Stimulated activated effector memory CD8-positive, alpha-beta T cell treated with anti-CD3 and anti-CD28 coated beads, Interleukin-12 subunit alpha, Interleukin-12 subunit beta, amount 100 ng/mL, for 72 hours (primary cell): ENCODE results near the gene PIK3R5.
"Not testable (repeated sequence)": the region's sequence is repeated elsewhere in the genome, so short reads cannot be mapped to it uniquely, and the experiment has no call there.

Experiments
- ATAC-seq: fragments of 150-1000 bp; cut with Tn5 transposase; 2 replicates; pipeline ENCODE4 v1.10.0; 2021
- DNase-seq, 2 donors: peaks; one replicate each; pipeline ENCODE4 v3.0.0; 2021 to 2022; ENCODE audit warnings: low spot score in 2 of 2
- H3K27ac Mint-ChIP-seq: one replicate; pipeline ENCODE4 v1.8.0; 2022; ENCODE audit warnings: mild to moderate bottlenecking, mixed read lengths
- H3K36me3 Mint-ChIP-seq: one replicate; pipeline ENCODE4 v1.8.0; 2022; ENCODE audit warnings: mild to moderate bottlenecking, mixed read lengths
- H3K4me1 Mint-ChIP-seq: one replicate; pipeline ENCODE4 v1.8.0; 2022; ENCODE audit warnings: mixed read lengths
- H3K4me3 Mint-ChIP-seq: one replicate; pipeline ENCODE4 v1.8.0; 2022; ENCODE audit warnings: mild to moderate bottlenecking, mixed read lengths
- H3K9me3 Mint-ChIP-seq: one replicate; pipeline ENCODE4 v1.8.0; 2022; ENCODE audit warnings: mixed read lengths

PIK3R5 gene

GRCh38 chr17:8995711-8996110, 30.2 kb upstream of the PIK3R5 start:
- ATAC-seq = no peak
- Mint-ChIP-seq H3K27ac (peak overlapping the region; percentile 7), H3K4me3 (no peak overlapping the region), H3K4me1 (peaks cover 20% of the 10 kb centered on the region), H3K36me3 (no peaks in the 10 kb centered on the region), H3K9me3 (no peaks in the 10 kb centered on the region)
- DNase-seq = no peak

- no peaks in the 10 kb centered on the region for H3K9me3 Mint-ChIP-seq
- H3K4me1 Mint-ChIP-seq = peaks cover 20% of the 10 kb centered on the region
- ATAC-seq = peak; percentile 81
- H3K27ac Mint-ChIP-seq = no peak overlapping the region
- H3K36me3 Mint-ChIP-seq = no peaks in the 10 kb centered on the region
- DNase-seq = peak; percentile 68 to 88
- H3K4me3 Mint-ChIP-seq = no peak overlapping the region
These were observed 28.8 kb upstream of the PIK3R5 start for GRCh38 chr17:8994319-8994718.

GRCh38 chr17:8991514-8992285, 26.2 kb upstream of the PIK3R5 start:
- H3K9me3 Mint-ChIP-seq = no peaks in the 10 kb centered on the region
- peaks cover 20% of the 10 kb centered on the region for H3K4me1 Mint-ChIP-seq
- no peaks in the 10 kb centered on the region for H3K36me3 Mint-ChIP-seq
- DNase-seq (peak; percentile 63 to 79), ATAC-seq (peak; percentile 76)
- no peak overlapping the region for H3K4me3 Mint-ChIP-seq
- no peak overlapping the region for H3K27ac Mint-ChIP-seq

- H3K27ac Mint-ChIP-seq, DNase-seq, H3K36me3 Mint-ChIP-seq, H3K4me3 Mint-ChIP-seq, ATAC-seq, H3K9me3 Mint-ChIP-seq: not testable (repeated sequence)
- H3K4me1 Mint-ChIP-seq = peaks cover 32% of the 10 kb centered on the region
These were observed 22.9 kb upstream of the PIK3R5 start for GRCh38 chr17:8988263-8988935.

- Mint-ChIP-seq H3K9me3 (no peaks in the 10 kb centered on the region), H3K4me3 (no peak overlapping the region), H3K4me1 (peaks cover 20% of the 10 kb centered on the region), H3K36me3 (no peaks in the 10 kb centered on the region), H3K27ac (no peak overlapping the region)
- ATAC-seq (no peak), DNase-seq (no peak)
These were observed 20.8 kb upstream of the PIK3R5 start for GRCh38 chr17:8986295-8986694.

- Mint-ChIP-seq H3K9me3 (no peaks in the 10 kb centered on the region), H3K4me3 (no peak overlapping the region), H3K27ac (no peak overlapping the region), H3K36me3 (no peaks in the 10 kb centered on the region), H3K4me1 (peaks cover 20% of the 10 kb centered on the region)
- no peak for DNase-seq
- peak; percentile 66 for ATAC-seq
These were observed 19.7 kb upstream of the PIK3R5 start for GRCh38 chr17:8985054-8985701.

GRCh38 chr17:8984225-8984624, 18.7 kb upstream of the PIK3R5 start:
- peaks cover 25% of the 10 kb centered on the region for H3K4me1 Mint-ChIP-seq
- DNase-seq, H3K27ac Mint-ChIP-seq, H3K36me3 Mint-ChIP-seq, ATAC-seq, H3K4me3 Mint-ChIP-seq, H3K9me3 Mint-ChIP-seq: not testable (repeated sequence)

- Mint-ChIP-seq H3K9me3 (no peaks in the 10 kb centered on the region), H3K4me3 (no peak overlapping the region), H3K36me3 (no peaks in the 10 kb centered on the region), H3K4me1 (peaks cover 25% of the 10 kb centered on the region), H3K27ac (no peak overlapping the region)
- DNase-seq (no peak), ATAC-seq (no peak)
These were observed 15.9 kb upstream of the PIK3R5 start for GRCh38 chr17:8981443-8981842.

- Mint-ChIP-seq H3K27ac (no peak overlapping the region), H3K9me3 (no peaks in the 10 kb centered on the region), H3K4me1 (peaks cover 12% of the 10 kb centered on the region), H3K4me3 (no peak overlapping the region), H3K36me3 (no peaks in the 10 kb centered on the region)
- ATAC-seq (no peak), DNase-seq (no peak)
These were observed 14.2 kb upstream of the PIK3R5 start for GRCh38 chr17:8979715-8980114.

- ATAC-seq = no peak
- no peak for DNase-seq
- Mint-ChIP-seq H3K4me3 (no peak overlapping the region), H3K36me3 (no peaks in the 10 kb centered on the region), H3K9me3 (no peaks in the 10 kb centered on the region), H3K27ac (no peak overlapping the region), H3K4me1 (peaks cover 6% of the 10 kb centered on the region)
These were observed 11.1 kb upstream of the PIK3R5 start for GRCh38 chr17:8976638-8977037.

GRCh38 chr17:8975091-8975725, 9.7 kb upstream of the PIK3R5 start:
- Mint-ChIP-seq H3K27ac (no peak overlapping the region), H3K4me3 (no peak overlapping the region), H3K36me3 (no peaks in the 10 kb centered on the region), H3K9me3 (no peaks in the 10 kb centered on the region), H3K4me1 (peaks cover 5% of the 10 kb centered on the region)
- no peak for ATAC-seq
- peak in 1 of 2 donors; percentile 35 for DNase-seq

GRCh38 chr17:8969901-8970300, 4.4 kb upstream of the PIK3R5 start:
- peaks cover 25% of the 10 kb centered on the region for H3K4me1 Mint-ChIP-seq
- no peak overlapping the region for H3K4me3 Mint-ChIP-seq
- peaks cover 9% of the 10 kb centered on the region for H3K9me3 Mint-ChIP-seq
- H3K27ac Mint-ChIP-seq = no peak overlapping the region
- peaks cover 3% of the 10 kb centered on the region for H3K36me3 Mint-ChIP-seq
- no peak for DNase-seq
- ATAC-seq = no peak

- H3K9me3 Mint-ChIP-seq = peaks cover 9% of the 10 kb centered on the region
- peak overlapping the region; percentile 76 for H3K27ac Mint-ChIP-seq
- H3K36me3 Mint-ChIP-seq = peaks cover 17% of the 10 kb centered on the region
- H3K4me1 Mint-ChIP-seq = peaks cover 37% of the 10 kb centered on the region
- DNase-seq = no peak
- peak; percentile 59 for ATAC-seq
- H3K4me3 Mint-ChIP-seq = peak overlapping the region; percentile 84
These were observed 3.0 kb upstream of the PIK3R5 start for GRCh38 chr17:8968503-8968902.

GRCh38 chr17:8967861-8968260, 2.4 kb upstream of the PIK3R5 start:
- H3K36me3 Mint-ChIP-seq = peaks cover 23% of the 10 kb centered on the region
- DNase-seq = peak in 1 of 2 donors; percentile 34
- peaks cover 9% of the 10 kb centered on the region for H3K9me3 Mint-ChIP-seq
- H3K4me1 Mint-ChIP-seq = peaks cover 43% of the 10 kb centered on the region
- H3K4me3 Mint-ChIP-seq = peak overlapping the region; percentile 84
- peak overlapping the region; percentile 76 for H3K27ac Mint-ChIP-seq
- ATAC-seq = no peak

- peaks cover 9% of the 10 kb centered on the region for H3K9me3 Mint-ChIP-seq
- ATAC-seq = no peak
- peak overlapping the region; percentile 84 for H3K4me3 Mint-ChIP-seq
- DNase-seq = peak in 1 of 2 donors; percentile 45
- H3K36me3 Mint-ChIP-seq = peaks cover 33% of the 10 kb centered on the region
- H3K4me1 Mint-ChIP-seq = peaks cover 52% of the 10 kb centered on the region
- peak overlapping the region; percentile 89 for H3K27ac Mint-ChIP-seq
These were observed 1.4 kb upstream of the PIK3R5 start for GRCh38 chr17:8966926-8967325.
